GM19395 (cell line): ENCODE measurements around the gene ELFN1.

Experiments
- ATAC-seq: cut with Tn5 transposase; IDR thresholded peaks from one replicate; pipeline ENCODE4 v1.9.1; 2021; ENCODE audit warnings: mild to moderate bottlenecking, moderate library complexity; ENCODE audit not compliant: unreplicated experiment

ELFN1 gene

DNA sequence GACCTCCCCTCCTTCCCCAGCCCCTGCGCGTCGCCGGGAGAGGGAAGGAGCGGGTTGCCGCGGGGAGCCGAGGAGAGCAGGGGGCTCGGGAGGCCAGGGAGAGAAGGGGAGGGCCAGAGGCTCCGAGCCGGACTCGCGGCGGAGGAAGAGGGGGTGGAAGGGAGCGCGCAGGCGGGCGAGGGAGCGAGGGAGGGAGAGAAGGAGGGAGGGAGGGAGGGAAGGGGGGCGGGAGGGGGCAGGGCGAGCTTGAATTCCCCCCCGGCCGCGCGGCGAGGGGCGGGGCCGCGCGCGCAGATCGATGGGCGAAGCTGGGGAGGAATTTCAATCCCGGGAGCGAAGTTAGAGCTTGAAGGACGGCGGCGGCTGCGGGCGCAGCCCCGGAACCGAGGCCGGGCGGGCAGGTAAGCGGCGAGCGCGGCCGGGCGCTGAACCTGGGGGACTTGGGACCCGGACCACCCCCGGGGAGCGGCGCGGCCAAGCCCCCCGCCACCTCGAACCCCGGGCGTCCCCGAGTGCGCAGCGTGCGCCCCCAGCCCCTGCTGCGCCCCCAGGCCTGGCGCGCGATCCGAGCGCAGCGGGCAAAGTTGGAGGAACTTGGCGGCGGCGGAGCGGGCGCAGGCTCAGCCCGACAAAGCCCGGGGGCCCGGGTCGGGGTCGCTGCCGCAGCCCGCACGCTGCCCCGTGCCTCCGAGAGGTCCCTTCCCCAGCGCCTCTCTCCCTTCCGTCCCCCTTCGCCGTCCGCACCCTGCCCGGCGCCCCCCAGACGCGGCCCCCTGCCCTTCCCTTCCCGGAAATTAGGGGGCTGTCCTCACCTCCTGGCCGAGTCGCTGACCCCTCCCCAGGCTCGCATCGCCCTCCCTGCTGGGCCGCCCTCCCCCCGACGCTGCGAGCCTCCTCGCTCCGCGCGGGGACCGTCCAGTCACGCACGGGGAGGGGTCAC lies at the start of gene ELFN1:
TSS of gene ELFN1 (plus strand) at position 324 of the 940 bp plus-strand sequence. CDS start 74,320 bp downstream, outside the sequence.
- no peak for ATAC-seq

DNA sequence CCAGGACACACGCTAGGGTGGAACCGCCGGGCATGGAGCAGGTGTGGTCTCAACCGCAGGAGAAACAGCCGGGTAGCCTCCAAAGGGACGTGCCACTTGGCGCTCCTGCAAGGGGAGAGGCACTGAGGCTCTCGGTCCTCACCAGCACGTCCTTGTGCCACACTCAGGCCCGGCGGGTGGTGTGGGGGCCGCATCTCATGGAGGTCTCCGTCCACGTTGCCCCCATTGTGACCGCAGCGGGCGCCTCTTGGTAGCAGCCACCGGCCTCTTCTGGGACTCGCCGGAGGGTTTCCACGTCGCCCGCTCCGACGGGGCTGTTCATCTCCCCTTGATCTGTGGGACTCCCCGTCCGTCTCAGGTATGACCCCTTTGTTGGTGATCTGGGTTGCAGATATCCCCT lies 49.2 kb upstream of the ELFN1 start:
- no peak for ATAC-seq

DNA sequence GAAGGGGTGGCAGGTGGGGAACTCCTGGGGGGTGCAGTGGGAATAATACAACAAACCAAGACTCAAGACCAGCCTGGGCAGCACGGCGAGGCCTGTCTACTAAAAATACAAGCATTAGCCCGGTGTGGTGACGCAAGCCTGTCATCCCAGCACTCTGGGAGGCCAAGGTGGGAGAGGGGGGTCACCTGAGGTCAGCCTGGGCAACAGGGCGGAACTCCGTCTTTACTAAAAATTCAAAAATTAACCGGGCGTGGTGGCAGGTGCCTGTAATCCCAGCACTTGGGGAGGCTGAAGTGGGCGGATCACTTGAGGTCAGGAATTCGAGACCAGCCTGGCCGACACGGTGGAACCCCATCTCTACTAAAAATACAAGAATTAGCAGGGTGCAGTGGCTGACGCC lies 48.4 kb upstream of the ELFN1 start:
- no peak for ATAC-seq

DNA sequence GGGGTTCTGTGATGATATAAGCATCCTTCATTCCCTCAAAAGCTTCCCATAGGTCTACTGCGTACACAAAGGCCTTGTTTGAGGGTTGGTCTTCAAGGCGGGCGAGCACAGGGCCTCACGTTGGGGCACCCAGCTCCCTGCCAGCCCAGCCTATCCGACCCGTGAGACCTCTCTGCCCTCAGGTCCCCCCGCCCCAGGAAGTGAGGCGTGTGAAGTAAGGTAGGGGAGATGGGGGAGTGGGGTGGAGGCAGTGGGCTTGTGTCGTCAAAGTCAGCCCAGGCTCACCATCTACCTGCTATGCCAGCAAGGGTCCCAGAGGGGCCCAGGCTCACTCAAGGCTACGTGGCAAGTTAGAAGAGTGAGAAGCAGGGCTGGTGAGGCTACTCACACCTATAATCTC lies 47.6 kb upstream of the ELFN1 start:
- no peak for ATAC-seq

DNA sequence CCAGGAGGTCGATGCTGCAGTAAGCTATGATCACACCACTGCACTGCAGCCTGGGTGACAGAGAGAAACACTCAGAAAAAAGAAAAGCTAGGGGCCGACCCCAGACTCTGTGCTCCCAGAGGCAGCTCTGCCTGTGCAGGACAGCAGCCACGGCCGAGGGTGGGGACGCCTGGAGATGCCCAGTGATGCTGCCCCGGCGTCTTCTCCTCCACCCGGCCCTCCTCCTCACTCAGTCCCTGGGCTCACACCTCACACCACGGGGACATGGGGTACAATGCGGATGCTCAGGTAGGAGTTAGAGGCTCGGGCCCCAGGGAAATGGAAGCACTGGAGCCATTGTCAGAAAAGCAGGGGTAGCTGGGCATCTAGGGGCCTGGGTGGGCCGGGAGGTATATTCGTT lies 46.3 kb upstream of the ELFN1 start:
- ATAC-seq = no peak

DNA sequence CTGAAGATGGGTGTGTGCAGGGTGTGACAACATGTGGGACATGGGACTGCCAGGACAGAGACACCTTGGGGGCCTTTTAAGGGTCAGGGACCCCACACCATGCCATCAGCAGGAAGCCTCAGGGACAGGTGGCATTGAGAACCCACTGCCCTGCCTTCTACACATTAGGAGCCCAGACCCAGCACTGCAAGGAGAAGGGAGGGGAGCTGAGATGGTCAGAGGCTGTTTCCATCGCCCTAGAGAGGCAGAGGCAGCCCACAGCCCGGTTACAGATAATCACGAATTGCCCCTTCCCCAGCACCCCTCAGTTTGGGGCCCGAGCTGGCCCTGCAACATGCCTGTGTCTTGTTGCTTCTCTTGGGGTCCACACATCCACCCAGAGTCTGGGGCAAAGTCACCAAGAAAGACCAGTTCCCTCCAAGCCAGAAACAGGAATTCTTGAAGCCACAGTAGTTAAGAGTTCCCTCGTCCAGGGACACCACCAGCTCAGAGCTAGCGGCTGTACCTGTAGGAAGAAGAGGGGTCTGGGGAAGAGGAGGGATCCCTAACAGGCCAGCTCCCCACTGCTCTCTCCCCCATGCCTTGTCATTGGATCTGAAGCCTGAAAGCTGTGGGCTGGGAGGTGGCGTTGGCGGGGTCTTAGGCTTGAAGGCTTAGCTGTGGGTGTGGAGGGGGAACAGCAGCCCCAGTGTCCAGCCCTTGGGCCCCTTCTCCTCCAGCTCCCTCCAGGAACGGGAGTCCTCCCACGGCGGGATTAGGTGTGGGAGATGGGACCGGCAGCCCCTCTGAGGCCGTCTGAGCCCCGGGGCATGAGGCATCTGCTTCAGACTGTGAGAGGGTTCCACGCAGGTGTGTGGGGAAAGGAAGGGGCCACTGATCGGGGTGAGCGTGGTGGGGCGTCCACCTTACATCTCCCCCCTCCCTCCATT lies 44.8 kb upstream of the ELFN1 start:
- no peak for ATAC-seq

DNA sequence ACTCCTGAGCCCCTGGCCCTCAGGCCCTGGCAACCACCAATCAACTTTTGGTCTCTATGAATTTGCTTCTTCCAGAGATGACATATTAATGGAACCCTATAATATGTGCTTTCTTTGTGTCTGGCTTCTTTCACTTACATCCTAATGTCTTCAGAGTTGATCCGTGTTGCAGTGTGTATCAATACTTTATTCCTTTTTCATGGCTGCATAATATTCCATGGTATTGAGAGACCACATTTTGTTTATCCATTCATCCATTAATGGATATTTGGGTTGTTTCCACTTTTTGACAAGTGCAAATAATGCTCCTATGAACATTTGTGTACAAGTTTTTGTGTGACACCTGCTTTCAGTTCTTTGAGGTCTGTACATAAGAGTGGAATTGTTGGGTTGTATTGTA lies 43.3 kb upstream of the ELFN1 start:
- no peak for ATAC-seq

DNA sequence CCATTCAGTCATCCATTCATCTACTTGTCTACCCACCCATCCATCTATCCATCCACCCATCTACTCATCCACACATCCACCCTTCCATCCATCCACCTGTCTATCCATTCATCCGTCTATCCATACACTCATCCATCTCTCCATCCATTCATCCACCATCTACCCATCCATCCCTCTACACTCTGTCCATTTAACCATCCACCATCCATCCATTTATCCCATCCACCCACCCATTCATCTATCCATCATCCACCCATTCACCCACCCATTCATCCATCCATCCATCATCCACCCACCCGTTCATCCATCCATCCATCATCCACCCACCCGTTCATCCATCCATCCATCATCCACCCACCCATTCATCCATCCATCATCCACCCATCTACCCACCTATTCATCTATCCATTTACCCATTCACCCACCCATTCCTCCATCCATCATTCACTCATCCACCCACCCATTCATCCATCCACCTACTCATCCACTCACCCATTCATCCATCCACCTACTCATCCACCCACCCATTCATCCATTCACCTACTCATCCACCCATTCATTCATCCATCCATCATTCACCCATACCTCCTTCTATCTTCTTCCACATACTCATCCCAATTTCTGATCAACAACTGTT lies 39.3 kb upstream of the ELFN1 start:
- ATAC-seq = no peak

DNA sequence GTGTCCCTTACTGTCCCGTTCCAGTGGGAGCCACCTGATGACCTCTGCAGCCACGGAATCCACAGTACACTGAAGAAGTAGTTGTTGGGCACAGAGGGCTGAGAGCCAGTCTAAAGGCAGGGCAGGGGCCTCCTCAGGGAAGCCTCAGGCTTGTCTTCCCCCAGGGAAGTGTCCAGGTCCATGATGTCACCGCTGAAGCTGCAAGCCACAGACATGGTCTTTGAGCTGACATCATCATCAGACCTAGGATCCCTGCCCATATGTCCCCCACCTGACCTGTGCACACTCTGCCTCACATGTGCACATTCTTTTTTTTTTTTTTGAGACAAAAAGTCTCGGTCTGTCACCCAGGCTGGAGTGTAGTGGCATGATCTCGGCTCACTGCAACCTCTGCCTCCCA lies 38.4 kb upstream of the ELFN1 start:
- no peak for ATAC-seq

DNA sequence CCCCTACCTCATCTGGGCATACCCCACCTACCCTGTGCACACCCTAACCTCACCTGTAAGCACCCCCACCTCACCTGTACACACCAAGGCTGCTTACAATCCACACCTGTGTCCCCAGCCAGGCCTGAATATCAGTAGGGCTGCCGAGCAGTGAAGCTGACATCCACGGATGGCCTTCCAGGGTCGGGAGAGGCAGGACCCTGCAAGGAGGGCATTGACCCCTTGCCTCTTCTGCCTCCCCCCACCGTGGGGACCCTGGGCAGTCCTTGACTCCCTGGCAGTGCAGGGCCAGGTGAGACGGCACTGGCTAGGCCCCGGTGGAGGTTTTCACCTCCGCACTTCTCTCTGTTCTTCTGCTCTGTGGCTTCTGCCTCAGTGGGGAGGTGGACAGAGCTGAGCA lies 37.6 kb upstream of the ELFN1 start:
- ATAC-seq = no peak

DNA sequence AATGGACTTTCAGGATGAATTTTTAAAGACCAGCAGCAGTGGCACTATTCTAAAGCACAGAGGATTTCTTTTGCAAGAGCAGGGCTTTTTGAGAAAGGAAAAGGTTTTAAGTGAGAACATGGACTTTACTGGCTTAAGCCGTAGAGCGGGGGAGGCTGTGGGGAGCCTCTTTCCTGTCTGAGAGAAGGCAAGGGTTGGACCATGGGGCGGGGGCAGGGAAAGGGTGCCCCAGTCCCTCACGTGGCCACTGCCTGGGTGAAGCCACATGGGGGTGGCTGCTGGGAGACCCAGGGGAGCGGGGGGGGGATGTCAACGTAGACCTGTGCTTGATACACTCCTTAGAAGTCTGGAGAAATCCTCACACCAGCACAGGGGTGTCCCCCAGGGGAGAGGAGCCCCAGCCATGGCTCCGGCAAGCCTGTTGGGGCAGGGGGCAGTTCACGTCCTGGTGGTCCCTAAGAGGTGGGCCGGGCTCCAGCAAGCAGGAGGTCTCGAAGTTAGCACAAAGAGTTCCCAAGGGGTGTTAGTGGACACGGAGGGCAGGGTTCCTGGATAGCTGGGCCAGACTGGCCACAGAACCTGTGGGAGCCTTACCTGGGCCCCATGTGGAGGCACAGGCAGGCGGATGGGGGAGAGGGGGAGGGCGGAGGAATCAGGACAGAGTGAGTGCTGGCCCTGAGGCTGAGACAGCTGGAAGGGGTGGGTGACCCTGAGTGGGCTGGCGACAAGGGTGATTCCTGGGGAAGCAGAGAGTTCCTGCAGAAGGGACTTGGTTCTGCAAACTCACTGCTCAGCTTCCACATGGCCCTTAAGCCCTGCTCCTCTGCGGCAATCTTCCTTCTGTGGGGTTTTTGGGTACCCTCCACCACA lies 36.9 kb upstream of the ELFN1 start:
- no peak for ATAC-seq

DNA sequence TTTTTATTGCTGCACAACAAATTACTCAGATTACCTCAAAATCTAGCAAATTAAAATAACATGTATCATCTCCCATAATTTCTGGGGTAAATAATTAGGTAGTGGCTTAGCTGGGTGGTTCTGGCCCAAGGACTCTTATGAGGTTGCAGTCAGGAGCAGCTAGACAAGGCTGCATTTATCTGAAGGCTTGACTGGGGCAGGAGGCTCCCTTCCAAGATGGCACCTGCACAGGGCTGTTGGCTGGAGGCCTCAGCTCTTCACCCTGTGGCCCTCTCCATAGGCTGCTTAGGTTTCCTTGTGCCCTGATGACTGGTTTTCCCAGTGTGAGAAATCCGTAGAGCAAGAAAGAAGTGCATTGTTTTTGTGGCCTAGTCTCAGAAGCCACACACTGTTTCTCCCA lies 34.7 kb upstream of the ELFN1 start:
- ATAC-seq = no peak

DNA sequence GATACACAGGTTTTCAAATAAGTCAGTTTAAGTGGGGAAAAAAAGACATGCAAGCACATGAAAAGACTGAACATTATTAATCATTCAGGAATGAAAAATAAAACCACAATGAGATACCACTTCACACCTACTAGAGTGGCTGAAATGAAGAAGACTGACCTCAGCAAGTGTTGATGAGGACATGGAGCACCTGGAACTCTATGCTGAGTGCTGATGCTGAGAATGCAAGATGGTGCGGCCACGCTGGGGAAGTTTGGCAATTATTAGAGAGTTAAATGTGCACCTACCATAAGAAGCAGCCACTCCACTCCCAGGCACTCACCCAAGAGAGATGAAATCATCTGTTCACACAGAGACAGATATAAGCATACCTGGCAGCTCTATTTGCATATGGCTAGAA lies 32.9 kb upstream of the ELFN1 start:
- ATAC-seq = no peak

DNA sequence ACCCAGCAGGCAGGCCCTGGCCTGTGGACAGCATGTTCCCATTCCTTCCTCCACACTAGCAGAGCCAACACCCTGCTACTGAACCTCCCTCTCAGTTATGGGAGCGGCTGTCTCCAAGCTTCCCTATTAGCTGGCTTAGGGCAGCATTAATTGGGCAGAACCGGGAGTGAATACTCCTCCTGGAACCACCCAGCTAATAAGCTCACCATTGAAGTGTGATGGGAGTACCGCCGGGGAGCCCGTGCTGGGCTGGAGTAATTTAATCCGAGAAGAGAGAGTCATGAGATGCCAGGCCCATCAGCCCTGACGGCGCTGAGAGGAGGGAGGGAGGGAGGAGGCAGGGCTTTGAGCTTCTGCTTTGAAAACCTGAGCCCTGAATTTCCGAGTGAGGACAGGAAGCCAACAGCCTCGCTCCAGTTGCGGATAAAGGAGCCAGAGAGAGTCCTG lies 31.8 kb upstream of the ELFN1 start:
- no peak for ATAC-seq

DNA sequence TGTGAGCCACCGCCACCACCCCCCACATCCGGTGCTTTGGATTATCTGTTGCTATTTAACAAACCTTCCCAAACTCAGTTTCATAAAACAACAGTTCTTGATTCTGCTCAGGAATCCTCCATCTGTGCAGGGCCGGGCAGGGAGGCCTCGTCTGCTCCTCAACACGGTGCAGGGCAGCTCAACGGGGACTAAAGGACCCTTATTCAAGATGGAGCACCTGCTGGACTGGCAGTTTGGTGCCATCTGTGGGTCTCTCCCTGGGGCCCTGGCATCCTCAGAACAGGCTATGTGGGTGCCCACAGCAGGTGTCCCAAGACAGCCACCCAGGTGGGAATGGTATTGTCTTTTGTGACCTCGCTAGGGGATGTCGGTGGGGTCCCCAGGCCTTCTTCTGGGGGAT lies 31.0 kb upstream of the ELFN1 start:
- no peak for ATAC-seq

DNA sequence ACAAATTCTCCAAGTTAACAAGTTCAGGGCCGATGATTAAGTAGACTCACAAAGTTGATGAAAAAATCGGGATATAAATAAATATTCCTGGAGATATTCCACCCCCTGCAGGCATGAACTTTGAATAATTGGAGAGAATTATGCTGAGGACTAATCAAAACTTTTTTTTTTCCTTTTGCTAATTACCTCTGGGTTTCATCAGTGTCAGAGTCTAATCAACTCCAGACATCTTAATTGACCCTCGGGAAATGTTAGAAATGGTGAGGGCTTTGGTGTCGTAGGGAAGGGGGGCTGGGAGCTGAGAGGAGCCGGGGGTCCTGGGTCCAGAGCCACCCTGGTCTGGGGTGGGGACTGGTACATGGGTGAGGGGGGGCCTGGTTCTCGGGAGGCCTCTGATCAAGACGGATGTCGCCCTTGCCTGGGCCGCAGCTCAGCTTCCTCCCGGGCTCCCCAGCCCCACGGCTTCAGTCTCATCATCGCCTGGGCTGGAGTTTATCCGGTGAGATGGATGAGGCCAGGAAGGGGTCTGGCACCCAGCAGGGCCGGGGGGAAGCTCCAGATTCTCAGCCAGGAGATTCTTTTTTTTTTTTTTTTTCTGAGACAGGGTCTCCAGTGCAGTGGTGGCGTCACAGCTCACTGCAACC lies 30.4 kb upstream of the ELFN1 start:
- ATAC-seq = no peak

DNA sequence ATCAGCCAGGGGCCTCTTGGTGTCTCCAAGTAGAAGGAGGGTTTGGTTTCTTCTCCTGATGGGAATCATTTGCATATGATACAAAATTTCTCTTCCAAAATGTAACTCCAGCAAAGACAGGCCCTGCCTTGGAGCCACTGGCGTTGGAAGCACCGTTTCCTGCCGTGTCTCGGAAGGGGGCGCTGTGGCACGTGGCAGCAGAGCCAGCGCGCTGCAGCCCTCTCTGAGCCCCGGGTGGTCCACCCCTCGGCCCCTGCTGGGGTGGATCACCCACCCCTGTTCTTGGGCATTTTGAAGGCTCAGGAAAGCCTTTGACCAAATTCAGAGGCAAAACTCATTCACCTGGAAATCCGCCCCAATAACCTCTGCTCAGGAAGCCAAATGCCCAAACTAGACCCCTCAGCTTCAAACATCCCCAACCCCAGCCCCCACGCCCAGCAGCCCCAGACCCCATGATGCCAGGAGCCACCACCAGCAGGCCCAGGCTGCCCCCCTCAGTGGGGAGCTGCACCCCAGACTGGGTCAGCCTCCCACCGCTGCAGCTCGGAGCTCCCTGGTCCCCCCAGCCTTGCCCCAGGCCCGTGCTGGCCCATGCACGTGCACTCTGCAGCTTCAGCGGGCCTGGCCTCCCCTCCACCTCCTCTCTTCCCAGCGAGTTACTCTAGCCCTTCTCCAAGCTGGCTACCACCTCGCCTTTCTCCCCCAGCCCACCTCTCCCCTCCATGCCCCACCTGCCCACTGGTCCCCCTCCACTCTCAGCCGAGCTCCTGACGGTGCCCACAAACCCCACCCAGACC lies 29.5 kb upstream of the ELFN1 start:
- no peak for ATAC-seq

DNA sequence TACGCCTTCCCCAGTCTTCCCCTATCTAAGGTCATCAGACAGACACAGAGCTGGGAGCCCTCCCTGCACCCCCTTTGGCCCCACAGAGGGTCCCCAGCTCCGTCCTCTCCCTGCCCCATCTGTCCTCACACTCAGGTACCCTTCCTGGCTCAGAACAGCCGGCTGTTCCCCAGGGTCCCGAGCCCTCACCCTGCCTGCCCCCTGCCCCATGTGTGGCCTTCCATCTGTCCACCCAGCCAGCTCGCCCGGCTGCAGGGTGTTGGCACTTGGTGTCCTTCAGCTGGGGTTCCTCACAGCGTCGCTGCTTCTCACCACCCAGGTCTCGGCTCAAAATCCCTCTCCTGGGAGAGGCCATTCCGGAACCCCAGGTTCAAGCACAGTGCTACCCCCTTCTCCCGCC lies 28.9 kb upstream of the ELFN1 start:
- ATAC-seq = no peak

DNA sequence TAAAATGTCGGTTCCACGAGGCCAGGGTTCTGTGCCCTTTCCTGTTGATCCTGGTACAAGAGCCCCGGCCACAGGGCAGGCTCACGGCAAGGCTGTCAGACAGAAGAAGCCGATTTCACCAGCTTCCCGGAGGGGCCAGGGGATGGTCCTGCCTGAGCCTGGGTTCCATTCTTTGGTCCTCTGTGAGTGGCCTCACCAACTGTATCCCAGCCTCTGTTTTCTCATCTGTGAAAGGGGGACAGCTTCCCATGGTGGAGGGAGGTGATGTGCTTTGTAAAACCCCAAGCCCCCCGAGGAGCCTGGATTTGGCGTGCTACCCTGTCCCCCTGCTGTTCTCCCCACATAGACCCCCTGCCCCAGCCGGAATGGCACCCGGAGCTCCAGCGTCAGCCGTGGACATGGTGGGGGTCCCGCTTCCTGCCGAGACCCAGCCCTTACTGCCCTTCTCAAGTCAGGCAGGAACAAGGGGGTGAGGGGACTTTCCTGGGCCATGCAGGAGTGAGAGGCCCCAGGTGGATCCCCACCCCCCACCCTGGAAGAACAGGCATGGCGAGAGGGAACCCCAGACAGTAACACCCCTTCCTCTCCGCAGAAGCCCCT lies 28.3 kb upstream of the ELFN1 start:
- no peak for ATAC-seq
